PC-9 (cell line): Measurements from ENCODE around the gene CCDC88C. TPM values are rescaled to one million over a fixed set of nuclear protein-coding genes. Genes with fewer than 3 reads are reported as not detected.

ENCODE experiments used
- BruUV-seq: library from RNA; stranded (reverse); fragments of 400-500 nt; replicated peaks from 2 replicates; lab custom pipeline; 2021; lab: Mats Ljungman, UMichigan
- CTCF ChIA-PET: fragments of 300-600 bp; sonication (Branson Sonifier 250); formaldehyde crosslinking; loops from one replicate; lab custom pipeline; 2022; ENCODE audit warnings: antibody characterized with exemption; lab: Charles Lee
- POLR2A ChIA-PET: fragments of 300-600 bp; sonication (Branson Sonifier 250); formaldehyde crosslinking; loops from one replicate; lab custom pipeline; 2022; ENCODE audit warnings: antibody characterized with exemption; ENCODE audit not compliant: unreplicated experiment; lab: Charles Lee
- DNase-seq, 2 experiments: peaks; one replicate each; pipeline versions ENCODE4 v3.0.0 to v3.0.0-alpha.2; 2015 to 2022; ENCODE audit warnings: mixed read lengths in 1 of 2
- H2AFZ ChIP-seq: fragments of 200-600 bp; sonication (generic); 2 replicates; pipeline ENCODE4 v1.8.1; 2017; ENCODE audit warnings: antibody characterized with exemption
- H3F3A ChIP-seq: fragments of 200-600 bp; sonication (generic); 2 replicates; pipeline ENCODE4 v1.8.1; 2017; ENCODE audit warnings: antibody characterized with exemption, mild to moderate bottlenecking, low read depth; ENCODE audit not compliant: insufficient read depth
- H3K27ac ChIP-seq: fragments of 200-600 bp; sonication (generic); 2 replicates; pipeline ENCODE4 v1.6.1; 2016; ENCODE audit warnings: mixed run types
- H3K27me3 ChIP-seq: fragments of 200-600 bp; sonication (generic); 2 replicates; pipeline ENCODE4 v1.6.1; 2016; ENCODE audit warnings: low read depth, mixed run types; ENCODE audit not compliant: insufficient read depth
- H3K36me3 ChIP-seq: fragments of 200-600 bp; sonication (generic); 2 replicates; pipeline ENCODE4 v1.6.1; 2016; ENCODE audit warnings: low read depth, mixed run types
- H3K4me1 ChIP-seq: fragments of 200-600 bp; sonication (generic); replicated peaks from 2 replicates; pipeline ENCODE4 v1.6.1; 2016; ENCODE audit warnings: mixed run types; ENCODE audit not compliant: insufficient read depth
- H3K4me2 ChIP-seq: fragments of 200-600 bp; sonication (generic); 2 replicates; pipeline ENCODE4 v1.6.1; 2017; ENCODE audit warnings: mixed run types
- H3K4me3 ChIP-seq: fragments of 200-600 bp; sonication (generic); 2 replicates; pipeline ENCODE4 v1.6.1; 2016; ENCODE audit warnings: mixed run types
- H3K79me2 ChIP-seq: fragments of 200-600 bp; sonication (generic); 2 replicates; pipeline ENCODE4 v1.6.1; 2017; ENCODE audit warnings: low read depth, mixed run types
- H3K9me2 ChIP-seq: fragments of 200-600 bp; sonication (generic); 2 replicates; pipeline ENCODE4 v1.8.1; 2017; ENCODE audit warnings: mild to moderate bottlenecking; ENCODE audit not compliant: insufficient read depth
- H3K9me3 ChIP-seq: fragments of 200-600 bp; sonication (generic); 2 replicates; pipeline ENCODE4 v1.8.1; 2016; ENCODE audit warnings: low read depth; ENCODE audit not compliant: insufficient read depth
- H4K20me1 ChIP-seq: fragments of 200-600 bp; sonication (generic); 2 replicates; pipeline ENCODE4 v1.8.1; 2017; ENCODE audit not compliant: insufficient read depth
- CTCF ChIP-seq: fragments of 200-600 bp; sonication (generic); conservative IDR thresholded peaks from 2 replicates; pipeline ENCODE4 v1.6.1; 2017; ENCODE audit warnings: mixed run types, antibody characterized with exemption, mild to moderate bottlenecking, moderate library complexity
- EZH2 ChIP-seq: fragments of 200-600 bp; sonication (generic); IDR thresholded peaks from 2 replicates; pipeline ENCODE4 v1.8.0; 2017; ENCODE audit warnings: antibody characterized with exemption, low read depth
- intact Hi-C: fragments of 100-400 bp; cut with micrococcal nuclease; formaldehyde crosslinking; loops from one replicate; pipeline ENCODE4 v1.10.0; 2022; ENCODE audit not compliant: unreplicated experiment
- total RNA-seq: library from RNA; stranded (reverse); gene quantifications from 2 replicates; pipeline ENCODE4 v1.2.3, GENCODE V29; 2021

The CCDC88C gene
- total RNA-seq, 1 experiment from 2014 or later, result 7.4 TPM

GRCh38 chr14:91290986-91291385 is 126.6 kb downstream of the CCDC88C start:
- ChIA-PET POLR2A (no interaction called here), CTCF (no interaction called here)
- Histone ChIP-seq H3K4me1 (no peaks in the 10 kb centered on the region), H3K4me3 (no peak overlapping the region), H3K4me2 (no peak overlapping the region), H3K9me2 (no peaks in the 10 kb centered on the region), H3K79me2 (no peaks in the 10 kb centered on the region), H4K20me1 (no peaks in the 10 kb centered on the region), H3F3A (no peaks in the 10 kb centered on the region), H3K9me3 (no peaks in the 10 kb centered on the region), H2AFZ (no peak overlapping the region), H3K36me3 (no peaks in the 10 kb centered on the region), H3K27ac (no peak overlapping the region), H3K27me3 (no peaks in the 10 kb centered on the region)
- no peak for DNase-seq
- intact Hi-C loops, result no loop called here
- no peak for TF ChIP-seq CTCF
- no peak for TF ChIP-seq EZH2
- no TSS peak for BruUV-seq

- no peaks in the 10 kb centered on the region for H4K20me1 ChIP-seq
- ChIA-PET CTCF (no interaction called here), POLR2A (no interaction called here)
- intact Hi-C loops, result loop anchor here (10.0 kb wide), 1 partner anchor 385 kb away; no protein-coding TSS in a partner anchor
- H2AFZ ChIP-seq, result no peak overlapping the region
- H3K4me1 ChIP-seq, result no peaks in the 10 kb centered on the region
- no peaks in the 10 kb centered on the region for H3K36me3 ChIP-seq
- BruUV-seq, result no TSS peak
- H3K4me3 ChIP-seq, result no peak overlapping the region
- H3K27me3 ChIP-seq, result no peaks in the 10 kb centered on the region
- no peak overlapping the region for H3K27ac ChIP-seq
- TF ChIP-seq EZH2 (no peak), CTCF (no peak)
- no peaks in the 10 kb centered on the region for H3F3A ChIP-seq
- H3K9me3 ChIP-seq, result no peaks in the 10 kb centered on the region
- DNase-seq, result no peak
- no peaks in the 10 kb centered on the region for H3K79me2 ChIP-seq
- H3K4me2 ChIP-seq, result no peak overlapping the region
- H3K9me2 ChIP-seq, result no peaks in the 10 kb centered on the region
Measured at GRCh38 chr14:91289464-91289863, 128.2 kb downstream of the CCDC88C start.

GRCh38 chr14:91288876-91289275 is 128.7 kb downstream of the CCDC88C start:
- BruUV-seq, result no TSS peak
- no peaks in the 10 kb centered on the region for H3K27me3 ChIP-seq
- no peaks in the 10 kb centered on the region for H3K36me3 ChIP-seq
- no peak for DNase-seq
- ChIA-PET CTCF (no interaction called here), POLR2A (no interaction called here)
- H2AFZ ChIP-seq, result no peak overlapping the region
- TF ChIP-seq CTCF, result no peak
- TF ChIP-seq EZH2, result no peak
- no peak overlapping the region for H3K27ac ChIP-seq
- H3F3A ChIP-seq, result no peaks in the 10 kb centered on the region
- intact Hi-C loops, result loop anchor here (10.0 kb wide), 1 partner anchor 384 kb away; no protein-coding TSS in a partner anchor
- H3K79me2 ChIP-seq, result no peaks in the 10 kb centered on the region
- no peak overlapping the region for H3K4me3 ChIP-seq
- no peaks in the 10 kb centered on the region for H3K4me1 ChIP-seq
- no peak overlapping the region for H3K4me2 ChIP-seq
- no peaks in the 10 kb centered on the region for H3K9me3 ChIP-seq
- no peaks in the 10 kb centered on the region for H3K9me2 ChIP-seq
- H4K20me1 ChIP-seq, result no peaks in the 10 kb centered on the region
